ENCODE data around the gene ARHGAP26.

ARHGAP26 gene

GRCh38 chr5:142842994-142843905, 73.1 kb downstream of the ARHGAP26 start:
- no peaks in the 10 kb centered on the region for H4K20me1 ChIP-seq (ENCODE audit: insufficient read depth, low read length)
- H3K27me3 ChIP-seq (ENCODE audit: insufficient read depth, low read length) = no peaks in the 10 kb centered on the region
- no peaks in the 10 kb centered on the region for H3K9me2 ChIP-seq (ENCODE audit: low read depth, low read length)
- H3K9ac ChIP-seq (ENCODE audit: low read length) = no peak overlapping the region
- no peaks in the 10 kb centered on the region for H3K9me3 ChIP-seq (ENCODE audit: low read length)
- H3K36me3 ChIP-seq (ENCODE audit: insufficient read depth, low read length) = no peaks in the 10 kb centered on the region
- no peak overlapping the region for H3K4me2 ChIP-seq (ENCODE audit: low read length)
- H3K4me3 ChIP-seq (ENCODE audit: low read depth, low read length, poor library complexity, severe bottlenecking) = no peak overlapping the region
- H3K79me2 ChIP-seq (ENCODE audit: insufficient read depth, low read length) = no peaks in the 10 kb centered on the region
- no peak overlapping the region for H3K27ac ChIP-seq (ENCODE audit: low read depth, low read length, poor library complexity, severe bottlenecking)
- H2AFZ ChIP-seq (ENCODE audit: low read length) = no peak overlapping the region
- no peaks in the 10 kb centered on the region for H3F3A ChIP-seq (ENCODE audit: insufficient read depth, low read length)
- TF ChIP-seq CTCF (IDR thresholded peaks at IDR 0.05; ENCODE audit: low read length) (no peak), EZH2 (IDR thresholded peaks at IDR 0.05; ENCODE audit: borderline replicate concordance, low read length) (no peak)
- no peaks in the 10 kb centered on the region for H3K4me1 ChIP-seq (ENCODE audit: insufficient read depth, low read length, severe bottlenecking)

DNA sequence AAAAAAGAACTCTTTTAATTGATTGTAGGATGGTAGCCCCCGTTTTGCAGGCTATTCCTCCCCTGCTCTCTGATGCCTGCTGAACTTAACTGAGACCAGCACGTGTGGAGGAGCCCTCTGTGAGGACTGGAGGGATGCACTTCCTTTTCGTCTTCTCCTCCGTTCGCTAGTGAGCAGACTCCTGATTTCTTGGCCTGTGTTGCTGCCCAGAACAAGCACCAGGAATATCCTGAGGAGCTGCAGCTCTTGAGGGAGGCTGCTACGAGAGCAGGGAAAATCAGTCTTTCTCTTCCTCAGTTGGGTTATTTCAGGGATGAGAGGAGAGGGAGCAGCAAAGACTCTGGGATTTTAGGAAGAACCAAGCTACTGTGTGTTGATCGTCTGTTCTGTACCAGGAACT, 74.7 kb downstream of the ARHGAP26 start:
- H3K4me1 ChIP-seq (ENCODE audit: insufficient read depth, low read length, severe bottlenecking) = no peaks in the 10 kb centered on the region
- no peak overlapping the region for H3K27ac ChIP-seq (ENCODE audit: low read depth, low read length, poor library complexity, severe bottlenecking)
- H3K79me2 ChIP-seq (ENCODE audit: insufficient read depth, low read length) = no peaks in the 10 kb centered on the region
- TF ChIP-seq CTCF (IDR thresholded peaks at IDR 0.05; ENCODE audit: low read length) (no peak), EZH2 (IDR thresholded peaks at IDR 0.05; ENCODE audit: borderline replicate concordance, low read length) (no peak)
- H3K4me2 ChIP-seq (ENCODE audit: low read length) = no peak overlapping the region
- no peaks in the 10 kb centered on the region for H3F3A ChIP-seq (ENCODE audit: insufficient read depth, low read length)
- no peaks in the 10 kb centered on the region for H3K9me3 ChIP-seq (ENCODE audit: low read length)
- H4K20me1 ChIP-seq (ENCODE audit: insufficient read depth, low read length) = no peaks in the 10 kb centered on the region
- no peak overlapping the region for H2AFZ ChIP-seq (ENCODE audit: low read length)
- H3K9ac ChIP-seq (ENCODE audit: low read length) = no peak overlapping the region
- H3K36me3 ChIP-seq (ENCODE audit: insufficient read depth, low read length) = no peaks in the 10 kb centered on the region
- no peaks in the 10 kb centered on the region for H3K9me2 ChIP-seq (ENCODE audit: low read depth, low read length)
- no peak overlapping the region for H3K4me3 ChIP-seq (ENCODE audit: low read depth, low read length, poor library complexity, severe bottlenecking)
- no peaks in the 10 kb centered on the region for H3K27me3 ChIP-seq (ENCODE audit: insufficient read depth, low read length)

DNA sequence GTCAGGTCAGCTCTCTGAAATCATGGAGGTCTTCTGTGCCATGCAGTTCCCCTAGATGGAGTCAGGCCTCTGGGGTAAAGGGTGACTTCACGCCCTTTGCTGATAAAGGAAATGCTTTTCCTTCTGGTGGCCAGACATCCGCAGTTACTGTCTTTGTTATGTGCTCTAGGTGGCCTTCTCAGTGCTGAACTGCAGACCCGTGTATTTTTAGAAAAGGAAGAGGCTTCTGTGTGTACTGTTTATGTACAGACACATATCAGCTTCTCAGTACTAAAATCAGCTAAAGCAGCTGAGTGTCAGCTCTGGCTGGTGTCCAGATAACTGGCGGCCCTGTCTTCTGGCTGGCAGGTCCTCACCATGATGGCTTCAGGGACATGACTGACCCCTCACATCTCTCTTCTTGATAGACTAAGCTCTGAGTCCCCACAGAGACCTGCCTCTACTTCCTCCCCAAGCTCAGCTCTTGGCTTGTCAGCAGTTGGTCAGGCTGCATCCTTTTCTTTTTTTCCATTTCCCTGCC, 75.3 kb downstream of the ARHGAP26 start:
- TF ChIP-seq CTCF (IDR thresholded peaks at IDR 0.05; ENCODE audit: low read length) = no peak
- H3K27me3 ChIP-seq (ENCODE audit: insufficient read depth, low read length) = no peaks in the 10 kb centered on the region
- H3K27ac ChIP-seq (ENCODE audit: low read depth, low read length, poor library complexity, severe bottlenecking) = no peak overlapping the region
- H3K4me2 ChIP-seq (ENCODE audit: low read length) = no peak overlapping the region
- H4K20me1 ChIP-seq (ENCODE audit: insufficient read depth, low read length) = no peaks in the 10 kb centered on the region
- H3K36me3 ChIP-seq (ENCODE audit: insufficient read depth, low read length) = no peaks in the 10 kb centered on the region
- no peak overlapping the region for H2AFZ ChIP-seq (ENCODE audit: low read length)
- no peaks in the 10 kb centered on the region for H3K9me3 ChIP-seq (ENCODE audit: low read length)
- no peak overlapping the region for H3K9ac ChIP-seq (ENCODE audit: low read length)
- H3F3A ChIP-seq (ENCODE audit: insufficient read depth, low read length) = no peaks in the 10 kb centered on the region
- no peaks in the 10 kb centered on the region for H3K9me2 ChIP-seq (ENCODE audit: low read depth, low read length)
- H3K79me2 ChIP-seq (ENCODE audit: insufficient read depth, low read length) = no peaks in the 10 kb centered on the region
- no peaks in the 10 kb centered on the region for H3K4me1 ChIP-seq (ENCODE audit: insufficient read depth, low read length, severe bottlenecking)
- no peak overlapping the region for H3K4me3 ChIP-seq (ENCODE audit: low read depth, low read length, poor library complexity, severe bottlenecking)
